ENCODE data around the gene SLC2A9.
A peak's percentile ranks its signal among the peaks of the same experiment; 100 is the strongest.

The SLC2A9 gene

GRCh38 chr4:9880406-9881197, 140.7 kb downstream of the SLC2A9 start:
- no peak for DNase-seq

- no peak for DNase-seq
Observed at GRCh38 chr4:9877123-9877522, 144.2 kb downstream of the SLC2A9 start.

GRCh38 chr4:9875516-9875915, 145.8 kb downstream of the SLC2A9 start:
- no peak for DNase-seq

GRCh38 chr4:9874385-9874784, 146.9 kb downstream of the SLC2A9 start:
- DNase-seq, result no peak

- no peak for DNase-seq
Observed at GRCh38 chr4:9870165-9870790, 151.0 kb downstream of the SLC2A9 start.

GRCh38 chr4:9867751-9868425, 153.4 kb downstream of the SLC2A9 start:
- no peak for DNase-seq

- DNase-seq, result no peak
Observed at GRCh38 chr4:9866931-9867330, 154.4 kb downstream of the SLC2A9 start.

- DNase-seq, result no peak
Observed at GRCh38 chr4:9861561-9861960, 159.7 kb downstream of the SLC2A9 start.

- DNase-seq, result no peak
Observed at GRCh38 chr4:9859810-9860209, 161.5 kb downstream of the SLC2A9 start.

- DNase-seq, result no peak
Observed at GRCh38 chr4:9849538-9849920, 171.8 kb downstream of the SLC2A9 start.

GRCh38 chr4:9847968-9848748, 173.1 kb downstream of the SLC2A9 start:
- no peak for DNase-seq

- DNase-seq, result no peak
Observed at GRCh38 chr4:9845791-9846493, 175.4 kb downstream of the SLC2A9 start.

GRCh38 chr4:9841072-9841471, 180.2 kb downstream of the SLC2A9 start:
- no peak for DNase-seq

- DNase-seq, result no peak
Observed at GRCh38 chr4:9835430-9835829, 185.9 kb downstream of the SLC2A9 start.

- DNase-seq, result no peak
Observed at GRCh38 chr4:9833421-9833820, 187.9 kb downstream of the SLC2A9 start.

GRCh38 chr4:9832640-9833039, 188.7 kb downstream of the SLC2A9 start:
- DNase-seq, result no peak

- DNase-seq, result no peak
Observed at GRCh38 chr4:9826551-9826950, 194.7 kb downstream of the SLC2A9 start.

GRCh38 chr4:9825049-9825448, 196.2 kb downstream of the SLC2A9 start:
- DNase-seq, result peak; percentile 32

GRCh38 chr4:9820343-9820742, 201.0 kb downstream of the SLC2A9 start:
- DNase-seq, result no peak

- no peak for DNase-seq
Observed at GRCh38 chr4:9816285-9816684, 205.0 kb downstream of the SLC2A9 start.

- no peak for DNase-seq
Observed at GRCh38 chr4:9812501-9813340, 208.6 kb downstream of the SLC2A9 start.

GRCh38 chr4:9811806-9812205, 209.5 kb downstream of the SLC2A9 start:
- no peak for DNase-seq
